K562 (cell line): ENCODE data around the gene SMAGP. TPM values are rescaled to one million over a fixed set of nuclear protein-coding genes. Genes with fewer than 3 reads are reported as not detected.

Source experiments
- ARID1B ChIP-seq: fragments of 450-650 bp; IDR thresholded peaks from 2 replicates; pipeline ENCODE4 v1.6.1; 2016; ENCODE audit warnings: antibody characterized with exemption, mild to moderate bottlenecking, inconsistent platforms
- BCL6 ChIP-seq: fragments of 250-450 bp; sonication (Bioruptor Pico); IDR thresholded peaks from 2 replicates; pipeline ENCODE4 v1.4.0; 2020
- BRD9 ChIP-seq: fragments of 450-650 bp; IDR thresholded peaks from 2 replicates; pipeline ENCODE4 v1.6.1; 2018; ENCODE audit warnings: low read depth; ENCODE audit not compliant: partially characterized antibody
- CREB1 ChIP-seq, 2 experiments: sonication (generic) in 1 of 2; formaldehyde crosslinking in 1 of 2; IDR thresholded peaks; 2 replicates each; pipeline versions ENCODE4 v1.6.1 to v1.8.0; 2012 to 2022; ENCODE audit warnings: inconsistent platforms in 1 of 2, mild to moderate bottlenecking in 1 of 2, missing genetic modification reagents in 1 of 2, moderate library complexity in 1 of 2
- CREM ChIP-seq: IDR thresholded peaks from 2 replicates; pipeline ENCODE4 v1.6.1; 2014; ENCODE audit warnings: antibody characterized with exemption, low read depth
- EHMT2 ChIP-seq: fragments of 450-650 bp; IDR thresholded peaks from 2 replicates; pipeline ENCODE4 v1.6.1; 2018; ENCODE audit warnings: antibody characterized with exemption
- HMGN3 ChIP-seq: IDR thresholded peaks from 2 replicates; pipeline ENCODE4 v1.6.1; 2011; ENCODE audit warnings: borderline replicate concordance, low read depth, mild to moderate bottlenecking, mixed read lengths, low read length; ENCODE audit not compliant: insufficient read length; ENCODE audit errors: extremely low read depth
- LARP7 ChIP-seq: fragments of 450-650 bp; IDR thresholded peaks from 2 replicates; pipeline ENCODE4 v1.6.1; 2016
- PHF8 ChIP-seq: fragments of 200-600 bp; sonication (generic); IDR thresholded peaks from 2 replicates; pipeline ENCODE4 v1.6.1; 2012; ENCODE audit warnings: mixed run types, mild to moderate bottlenecking, inconsistent platforms, low read length, moderate library complexity, borderline replicate concordance
- TAF1 ChIP-seq: IDR thresholded peaks from 2 replicates; pipeline ENCODE4 v1.6.1; 2011; ENCODE audit warnings: mild to moderate bottlenecking, low read length, moderate library complexity; ENCODE audit not compliant: insufficient read depth, control insufficient read depth, severe bottlenecking; ENCODE audit errors: extremely low read depth
- TEAD1 ChIP-seq, 2 experiments: fragments of 450-650 bp in 1 of 2; sonication (generic) in 1 of 2; formaldehyde crosslinking; IDR thresholded peaks; 2 replicates each; pipeline versions ENCODE4 v1.4.0 to v1.8.0; 2020 to 2022; ENCODE audit warnings: mild to moderate bottlenecking in 2 of 2, missing genetic modification reagents in 1 of 2
- THAP12 ChIP-seq: fragments of 250-450 bp; sonication (Bioruptor Pico); IDR thresholded peaks from 2 replicates; pipeline ENCODE4 v1.9.0; 2021; ENCODE audit warnings: mild to moderate bottlenecking, inconsistent platforms
- ZBTB5 ChIP-seq: fragments of 450-650 bp; IDR thresholded peaks from 2 replicates; pipeline ENCODE4 v1.6.1; 2017; ENCODE audit warnings: antibody characterized with exemption
- ZFP36 ChIP-seq: fragments of 150-350 bp; IDR thresholded peaks from 2 replicates; pipeline ENCODE4 v1.6.1; 2018; ENCODE audit warnings: low read length, low read depth; ENCODE audit not compliant: partially characterized antibody
- ZNF695 ChIP-seq: fragments of 450-650 bp; formaldehyde crosslinking; IDR thresholded peaks from 2 replicates; pipeline ENCODE4 v1.4.0; 2020; ENCODE audit warnings: mild to moderate bottlenecking, moderate library complexity
- polyA plus RNA-seq, 8 experiments: library from polyadenylated mRNA; depleted of rRNA in 4 of 8; stranded (reverse) in 5 of 8; unstranded in 3 of 8; fragments of >200 nt; fragmentation: Nextera tagmentation in 2 of 8; fragmentation: Illumina TruSeq in 1 of 8; extraction: Ambion mirVana in 2 of 8; extraction: Trizol in 1 of 8; gene quantifications; 2 replicates each; pipeline versions ENCODE4 v1.2.1 to v1.2.3, GENCODE V29; 2011 to 2014; ENCODE audit warnings: inconsistent platforms in 1 of 8, missing spikeins in 1 of 8
- total RNA-seq, 7 experiments: library from RNA; depleted of rRNA in 6 of 7; stranded (reverse); fragments of >200 nt in 6 of 7; fragmentation: Illumina TruSeq in 2 of 7; extraction: Trizol in 2 of 7; gene quantifications; 2 replicates each; pipeline versions ENCODE4 v1.2.1 to v1.2.3, GENCODE V29; 2011 to 2021; ENCODE audit warnings: low replicate concordance in 1 of 7
- TF ChIP-seq, protein P1 (sequence below), 2 experiments: fragments of 450-650 bp; IDR thresholded peaks; 2 replicates each; pipeline ENCODE4 v1.6.1; 2018; ENCODE audit warnings: mild to moderate bottlenecking in 2 of 2, low read depth in 1 of 2; ENCODE audit not compliant: partially characterized antibody in 2 of 2
- TF ChIP-seq, protein P2 (sequence below): sonication (generic); formaldehyde crosslinking; IDR thresholded peaks from 2 replicates; pipeline ENCODE4 v1.8.1; 2023; ENCODE audit warnings: mild to moderate bottlenecking, missing genetic modification reagents, moderate library complexity

Gene SMAGP
- total and polyA plus RNA-seq, 9 of the 15 experiments (the other 6 are each of a cell fraction or from before 2014, with no cell fraction given) = 23.1 to 62.3 (median 29.9) TPM

DNA sequence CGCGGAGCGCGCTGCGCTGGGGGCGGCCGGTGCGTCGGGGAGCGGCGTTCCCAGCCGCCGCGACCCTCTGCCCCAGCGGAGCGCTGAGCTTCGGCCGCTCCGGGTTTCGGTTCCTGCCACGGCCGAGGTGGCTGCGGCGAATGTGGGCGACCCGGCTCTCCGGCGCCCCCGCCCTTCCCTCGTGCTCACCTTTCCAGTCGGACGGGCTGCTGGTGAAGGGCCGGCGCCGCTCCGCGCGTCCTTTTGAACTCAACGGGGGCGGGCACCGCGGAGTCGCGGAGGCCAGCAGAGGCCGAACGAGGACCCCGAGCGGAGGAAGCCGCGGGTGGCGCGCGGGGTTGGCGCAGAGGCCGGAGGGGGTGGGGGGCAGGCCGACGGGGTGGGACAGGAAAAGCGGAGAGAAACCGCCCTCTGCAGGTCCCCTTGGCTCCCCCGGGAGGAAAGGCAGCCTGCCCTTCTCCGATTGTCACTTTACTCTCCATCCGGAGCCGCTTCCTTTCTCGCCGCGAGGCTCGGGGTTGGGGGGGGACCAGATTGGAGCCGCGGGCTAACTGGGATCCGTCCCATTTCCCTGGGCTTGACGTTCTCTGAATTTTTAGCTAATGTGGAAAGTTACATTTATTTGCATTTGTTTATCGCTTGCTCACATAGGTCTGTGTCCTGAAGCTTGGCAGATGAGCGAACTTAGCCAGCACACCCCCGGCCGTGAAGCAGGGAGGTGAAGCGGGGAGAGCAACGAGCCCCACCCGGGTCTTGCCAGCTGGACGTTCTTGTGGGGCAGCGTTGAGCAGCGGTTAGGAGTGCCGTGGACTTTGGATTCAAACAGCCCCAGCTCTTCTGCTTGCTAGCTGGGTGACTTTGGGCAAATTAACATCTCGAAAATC, at the start of gene SMAGP (continued):
- TF ChIP-seq, protein P1, sequence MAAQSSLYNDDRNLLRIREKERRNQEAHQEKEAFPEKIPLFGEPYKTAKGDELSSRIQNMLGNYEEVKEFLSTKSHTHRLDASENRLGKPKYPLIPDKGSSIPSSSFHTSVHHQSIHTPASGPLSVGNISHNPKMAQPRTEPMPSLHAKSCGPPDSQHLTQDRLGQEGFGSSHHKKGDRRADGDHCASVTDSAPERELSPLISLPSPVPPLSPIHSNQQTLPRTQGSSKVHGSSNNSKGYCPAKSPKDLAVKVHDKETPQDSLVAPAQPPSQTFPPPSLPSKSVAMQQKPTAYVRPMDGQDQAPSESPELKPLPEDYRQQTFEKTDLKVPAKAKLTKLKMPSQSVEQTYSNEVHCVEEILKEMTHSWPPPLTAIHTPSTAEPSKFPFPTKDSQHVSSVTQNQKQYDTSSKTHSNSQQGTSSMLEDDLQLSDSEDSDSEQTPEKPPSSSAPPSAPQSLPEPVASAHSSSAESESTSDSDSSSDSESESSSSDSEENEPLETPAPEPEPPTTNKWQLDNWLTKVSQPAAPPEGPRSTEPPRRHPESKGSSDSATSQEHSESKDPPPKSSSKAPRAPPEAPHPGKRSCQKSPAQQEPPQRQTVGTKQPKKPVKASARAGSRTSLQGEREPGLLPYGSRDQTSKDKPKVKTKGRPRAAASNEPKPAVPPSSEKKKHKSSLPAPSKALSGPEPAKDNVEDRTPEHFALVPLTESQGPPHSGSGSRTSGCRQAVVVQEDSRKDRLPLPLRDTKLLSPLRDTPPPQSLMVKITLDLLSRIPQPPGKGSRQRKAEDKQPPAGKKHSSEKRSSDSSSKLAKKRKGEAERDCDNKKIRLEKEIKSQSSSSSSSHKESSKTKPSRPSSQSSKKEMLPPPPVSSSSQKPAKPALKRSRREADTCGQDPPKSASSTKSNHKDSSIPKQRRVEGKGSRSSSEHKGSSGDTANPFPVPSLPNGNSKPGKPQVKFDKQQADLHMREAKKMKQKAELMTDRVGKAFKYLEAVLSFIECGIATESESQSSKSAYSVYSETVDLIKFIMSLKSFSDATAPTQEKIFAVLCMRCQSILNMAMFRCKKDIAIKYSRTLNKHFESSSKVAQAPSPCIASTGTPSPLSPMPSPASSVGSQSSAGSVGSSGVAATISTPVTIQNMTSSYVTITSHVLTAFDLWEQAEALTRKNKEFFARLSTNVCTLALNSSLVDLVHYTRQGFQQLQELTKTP (IDR thresholded peaks at IDR 0.05; ENCODE audit: low read depth in 1 of 2, partially characterized antibody in 2 of 2) = no peak
- TF ChIP-seq EHMT2 (no peak), TEAD1 (CRISPR knock-in tag; IDR thresholded peaks at IDR 0.05) (0 out of 4 replicates have a peak, but pooled peaks of 1 of the 2 experiments have one; percentile 34), LARP7 (no peak), PHF8 (peak; percentile 44; the same call in 1 of the 2 replicates), THAP12 (CRISPR knock-in tag) (no peak), ZBTB5 (no peak), BCL6 (CRISPR knock-in tag) (no peak), HMGN3 (peak; percentile 24), CREM (peak; percentile 69), TAF1 (peak; percentile 60), CREB1 (IDR thresholded peaks at IDR 0.05) (0 out of 2 replicates have a peak, but pooled peaks have one; percentile 58), CREB1 (CRISPR knock-in tag; IDR thresholded peaks at IDR 0.05) (peak; percentile 50; the same call in 1 of the 2 replicates), BRD9 (no peak), ZNF695 (CRISPR knock-in tag) (no peak), ARID1B (no peak), ZFP36 (no peak)
- TF ChIP-seq, protein P2, sequence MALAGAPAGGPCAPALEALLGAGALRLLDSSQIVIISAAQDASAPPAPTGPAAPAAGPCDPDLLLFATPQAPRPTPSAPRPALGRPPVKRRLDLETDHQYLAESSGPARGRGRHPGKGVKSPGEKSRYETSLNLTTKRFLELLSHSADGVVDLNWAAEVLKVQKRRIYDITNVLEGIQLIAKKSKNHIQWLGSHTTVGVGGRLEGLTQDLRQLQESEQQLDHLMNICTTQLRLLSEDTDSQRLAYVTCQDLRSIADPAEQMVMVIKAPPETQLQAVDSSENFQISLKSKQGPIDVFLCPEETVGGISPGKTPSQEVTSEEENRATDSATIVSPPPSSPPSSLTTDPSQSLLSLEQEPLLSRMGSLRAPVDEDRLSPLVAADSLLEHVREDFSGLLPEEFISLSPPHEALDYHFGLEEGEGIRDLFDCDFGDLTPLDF (CRISPR knock-in tag) = no peak
